Measurements from ENCODE around the gene ATPAF1.

The ATPAF1 gene

DNA sequence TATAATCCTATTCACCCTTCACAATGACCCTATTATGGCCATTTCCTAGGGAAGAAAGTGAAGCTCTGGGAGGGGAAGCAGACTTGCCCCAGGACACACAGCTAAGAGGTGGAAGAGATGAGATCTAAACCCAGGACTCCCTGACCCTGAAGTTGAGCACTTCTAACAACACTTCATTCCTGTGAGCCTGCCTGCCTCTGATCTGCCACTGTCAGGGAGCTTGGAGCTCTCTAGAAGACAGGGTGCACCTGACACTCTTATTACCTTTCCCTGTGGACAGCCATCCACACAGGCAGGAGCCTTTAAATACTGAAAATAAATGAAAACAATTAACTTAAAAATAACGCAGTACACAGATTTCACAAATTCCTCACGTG is 64.7 kb downstream of the ATPAF1 start:
- in situ Hi-C loops (cut with MboI; ENCODE audit: low sequenced_read_pairs, unreplicated experiment) = no loop called here
- DNase-seq (ENCODE audit: low spot score) = no peak
- no peak for TF ChIP-seq CTCF (IDR thresholded peaks at IDR 0.05; ENCODE audit: borderline replicate concordance, control extremely low read depth, extremely low read depth, insufficient read depth, missing control alignments)

GRCh38 chr1:46601257-46602007 is 66.7 kb downstream of the ATPAF1 start:
- in situ Hi-C loops (cut with MboI; ENCODE audit: low sequenced_read_pairs, unreplicated experiment) = no loop called here
- TF ChIP-seq CTCF (IDR thresholded peaks at IDR 0.05; ENCODE audit: borderline replicate concordance, control extremely low read depth, extremely low read depth, insufficient read depth, missing control alignments) = no peak
- no peak for DNase-seq (ENCODE audit: low spot score)

DNA sequence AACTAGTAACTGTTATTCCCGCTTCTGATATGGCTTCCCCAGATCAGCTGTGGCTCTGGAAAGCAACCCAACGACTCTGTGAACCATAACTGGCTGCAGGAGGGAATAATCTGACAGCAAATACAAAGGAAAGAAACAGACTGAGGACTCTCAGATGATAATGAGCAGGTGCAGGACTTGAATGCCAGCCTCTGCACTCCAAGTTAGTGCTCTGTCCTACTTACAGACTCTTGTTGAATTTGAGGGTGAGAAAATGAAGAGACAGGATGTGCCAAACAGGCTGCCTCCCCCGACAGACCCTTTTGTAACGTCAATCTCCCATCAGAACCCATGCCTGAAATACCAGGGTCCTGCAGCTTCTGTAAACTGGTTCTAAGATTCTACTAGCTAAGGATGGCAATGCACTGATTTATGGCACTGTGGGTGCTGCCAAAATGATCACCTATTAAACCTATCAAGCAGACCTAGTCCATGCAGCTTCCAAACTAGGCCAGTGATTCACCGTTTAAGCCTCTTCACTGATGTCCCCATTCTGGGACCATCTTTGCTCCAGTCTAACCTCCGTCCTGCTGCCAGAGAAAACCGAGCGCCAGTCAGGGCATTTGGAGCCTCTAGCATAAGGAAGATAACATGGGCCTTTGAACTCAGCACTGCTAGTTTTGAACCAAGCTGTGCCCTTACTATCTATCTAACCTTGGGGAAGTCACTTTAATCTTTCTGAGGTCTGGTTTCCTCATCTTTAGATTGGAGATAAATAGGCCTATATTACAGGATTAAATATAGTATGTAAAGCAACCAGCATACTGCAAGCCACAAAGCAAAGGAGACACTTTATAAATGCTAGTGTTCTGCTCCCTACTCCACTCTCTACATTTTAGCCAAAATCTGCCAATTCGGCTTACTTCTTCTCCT is 68.8 kb downstream of the ATPAF1 start:
- in situ Hi-C loops (cut with MboI; ENCODE audit: low sequenced_read_pairs, unreplicated experiment) = no loop called here
- no peak for TF ChIP-seq CTCF (IDR thresholded peaks at IDR 0.05; ENCODE audit: borderline replicate concordance, control extremely low read depth, extremely low read depth, insufficient read depth, missing control alignments)
- DNase-seq (ENCODE audit: low spot score) = no peak

- in situ Hi-C loops (cut with MboI; ENCODE audit: low sequenced_read_pairs, unreplicated experiment) = no loop called here
- DNase-seq (ENCODE audit: low spot score) = no peak
- no peak for TF ChIP-seq CTCF (IDR thresholded peaks at IDR 0.05; ENCODE audit: borderline replicate concordance, control extremely low read depth, extremely low read depth, insufficient read depth, missing control alignments)
Observed at GRCh38 chr1:46596846-46597245, 71.3 kb downstream of the ATPAF1 start.

DNA sequence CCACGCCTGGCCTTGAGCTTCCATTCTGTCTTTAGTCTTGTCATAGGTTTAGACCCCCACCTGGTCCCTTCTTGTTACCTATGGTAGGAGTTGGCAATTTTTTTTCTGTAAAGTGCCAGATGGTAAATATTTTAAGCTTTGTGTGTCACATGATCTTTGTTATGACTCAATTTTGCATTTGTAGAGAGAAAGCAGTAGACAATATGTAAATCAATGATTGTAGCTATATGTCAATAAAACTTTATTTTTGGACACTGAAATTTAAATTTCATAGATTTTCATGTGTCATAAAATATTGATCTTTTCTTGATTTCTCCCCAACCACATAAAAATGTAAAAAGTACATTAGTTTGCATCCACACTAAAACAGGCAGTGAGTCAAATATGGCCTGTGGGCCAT is 72.1 kb downstream of the ATPAF1 start:
- no peak for TF ChIP-seq CTCF (IDR thresholded peaks at IDR 0.05; ENCODE audit: borderline replicate concordance, control extremely low read depth, extremely low read depth, insufficient read depth, missing control alignments)
- DNase-seq (ENCODE audit: low spot score) = no peak
- in situ Hi-C loops (cut with MboI; ENCODE audit: low sequenced_read_pairs, unreplicated experiment) = no loop called here

DNA sequence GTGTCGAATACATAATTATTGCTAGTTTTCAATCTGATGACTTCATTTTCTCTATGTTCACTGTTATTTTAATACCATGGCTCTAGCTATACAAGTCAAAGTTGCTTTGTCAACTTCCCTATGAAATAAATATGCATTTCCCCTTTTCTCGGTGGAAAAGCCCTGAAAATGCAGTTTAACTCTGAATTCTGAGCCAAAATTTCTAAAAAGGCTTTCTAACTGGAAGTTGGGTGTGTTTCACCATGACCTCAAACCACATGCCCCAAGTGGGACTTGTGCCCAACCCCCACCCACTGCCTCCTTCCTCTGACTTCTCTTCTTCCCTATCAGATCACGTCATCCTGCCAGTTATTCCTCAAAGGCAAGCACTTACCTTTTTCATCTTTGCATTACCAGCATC is 73.0 kb downstream of the ATPAF1 start:
- in situ Hi-C loops (cut with MboI; ENCODE audit: low sequenced_read_pairs, unreplicated experiment) = no loop called here
- no peak for TF ChIP-seq CTCF (IDR thresholded peaks at IDR 0.05; ENCODE audit: borderline replicate concordance, control extremely low read depth, extremely low read depth, insufficient read depth, missing control alignments)
- no peak for DNase-seq (ENCODE audit: low spot score)
